Activated T-cell treated with anti-CD3 and anti-CD28 coated beads, Interleukin-2, amount 50 U/mL, for 4 hours (primary cell): ENCODE results near the gene POLR2H. TPM values are rescaled to one million over a fixed set of nuclear protein-coding genes. Genes with fewer than 3 reads are reported as not detected.

ENCODE experiments used
- ATAC-seq, 2 donors: fragments of 200-7000 bp; cut with Tn5 transposase; one replicate each; pipeline ENCODE4 v1.10.0; 2021
- DNase-seq: peaks from one replicate; pipeline ENCODE4 v3.0.0-alpha.2; 2020
- H3K27me3 Mint-ChIP-seq: one replicate; pipeline ENCODE4 v1.8.0; 2021; ENCODE audit warnings: low read depth, mixed read lengths
- H3K36me3 Mint-ChIP-seq: one replicate; pipeline ENCODE4 v1.8.0; 2022; ENCODE audit warnings: mixed read lengths; ENCODE audit not compliant: insufficient read depth
- H3K4me1 Mint-ChIP-seq: one replicate; pipeline ENCODE4 v1.8.0; 2021; ENCODE audit warnings: low read depth, mixed read lengths
- H3K4me3 Mint-ChIP-seq: one replicate; pipeline ENCODE4 v1.8.0; 2021; ENCODE audit warnings: mild to moderate bottlenecking, moderate library complexity, mixed read lengths
- H3K9me3 Mint-ChIP-seq: one replicate; pipeline ENCODE4 v1.8.0; 2021; ENCODE audit warnings: mixed read lengths
- total RNA-seq, 3 donors: library from RNA; stranded (reverse); gene quantifications; one replicate each; pipeline ENCODE4 v1.2.1, GENCODE V29; 2021

POLR2H gene
- total RNA-seq, 3 donors from 2014 or later, result 146 to 170 (median 165) TPM

DNA sequence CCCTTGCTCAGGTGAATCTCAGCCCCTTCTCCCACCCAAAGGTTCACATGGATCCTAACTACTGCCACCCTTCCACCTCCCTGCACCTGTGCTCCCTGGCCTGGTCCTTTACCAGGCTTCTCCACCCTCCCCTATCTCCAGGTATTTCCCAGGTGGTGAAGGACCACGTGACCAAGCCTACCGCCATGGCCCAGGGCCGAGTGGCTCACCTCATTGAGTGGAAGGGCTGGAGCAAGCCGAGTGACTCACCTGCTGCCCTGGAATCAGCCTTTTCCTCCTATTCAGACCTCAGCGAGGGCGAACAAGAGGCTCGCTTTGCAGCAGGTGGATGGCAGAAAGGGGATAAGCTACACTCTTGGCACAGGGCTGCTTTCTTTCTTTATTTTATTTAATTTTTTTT is 19.6 kb upstream of the POLR2H start:
- ATAC-seq (no peak), DNase-seq (no peak)
- peaks cover 10% of the 10 kb centered on the region for H3K36me3 Mint-ChIP-seq
- no peak overlapping the region for H3K4me3 Mint-ChIP-seq
- no peaks in the 10 kb centered on the region for H3K9me3 Mint-ChIP-seq
- H3K4me1 Mint-ChIP-seq, result peaks cover 19% of the 10 kb centered on the region
- H3K27me3 Mint-ChIP-seq, result no peaks in the 10 kb centered on the region

GRCh38 chr3:184343200-184343876 is 18.2 kb upstream of the POLR2H start:
- Mint-ChIP-seq H3K9me3 (no peaks in the 10 kb centered on the region), H3K4me1 (peaks cover 5% of the 10 kb centered on the region), H3K4me3 (no peak overlapping the region), H3K36me3 (peaks cover 10% of the 10 kb centered on the region), H3K27me3 (no peaks in the 10 kb centered on the region)
- ATAC-seq, result no peak
- DNase-seq, result no peak

GRCh38 chr3:184344579-184345316 is 16.8 kb upstream of the POLR2H start:
- no peak for ATAC-seq
- Mint-ChIP-seq H3K27me3 (no peaks in the 10 kb centered on the region), H3K4me1 (peaks cover 3% of the 10 kb centered on the region), H3K4me3 (no peak overlapping the region), H3K36me3 (peaks cover 10% of the 10 kb centered on the region), H3K9me3 (no peaks in the 10 kb centered on the region)
- no peak for DNase-seq

DNA sequence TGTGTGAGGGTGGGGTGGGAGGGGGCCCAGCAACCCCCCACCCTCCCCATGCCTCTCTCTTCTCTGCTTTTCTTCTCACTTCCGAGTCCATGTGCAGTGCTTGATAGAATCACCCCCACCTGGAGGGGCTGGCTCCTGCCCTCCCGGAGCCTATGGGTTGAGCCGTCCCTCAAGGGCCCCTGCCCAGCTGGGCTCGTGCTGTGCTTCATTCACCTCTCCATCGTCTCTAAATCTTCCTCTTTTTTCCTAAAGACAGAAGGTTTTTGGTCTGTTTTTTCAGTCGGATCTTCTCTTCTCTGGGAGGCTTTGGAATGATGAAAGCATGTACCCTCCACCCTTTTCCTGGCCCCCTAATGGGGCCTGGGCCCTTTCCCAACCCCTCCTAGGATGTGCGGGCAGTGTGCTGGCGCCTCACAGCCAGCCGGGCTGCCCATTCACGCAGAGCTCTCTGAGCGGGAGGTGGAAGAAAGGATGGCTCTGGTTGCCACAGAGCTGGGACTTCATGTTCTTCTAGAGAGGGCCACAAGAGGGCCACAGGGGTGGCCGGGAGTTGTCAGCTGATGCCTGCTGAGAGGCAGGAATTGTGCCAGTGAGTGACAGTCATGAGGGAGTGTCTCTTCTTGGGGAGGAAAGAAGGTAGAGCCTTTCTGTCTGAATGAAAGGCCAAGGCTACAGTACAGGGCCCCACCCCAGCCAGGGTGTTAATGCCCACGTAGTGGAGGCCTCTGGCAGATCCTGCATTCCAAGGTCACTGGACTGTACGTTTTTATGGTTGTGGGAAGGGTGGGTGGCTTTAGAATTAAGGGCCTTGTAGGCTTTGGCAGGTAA is 16.0 kb upstream of the POLR2H start:
- H3K4me3 Mint-ChIP-seq, result no peak overlapping the region
- DNase-seq, result no peak
- ATAC-seq, result peak; percentile 58 to 64
- no peaks in the 10 kb centered on the region for H3K9me3 Mint-ChIP-seq
- H3K4me1 Mint-ChIP-seq, result peaks cover 3% of the 10 kb centered on the region
- no peaks in the 10 kb centered on the region for H3K27me3 Mint-ChIP-seq
- H3K36me3 Mint-ChIP-seq, result peaks cover 9% of the 10 kb centered on the region

- Mint-ChIP-seq H3K27me3 (no peaks in the 10 kb centered on the region), H3K4me3 (no peak overlapping the region), H3K36me3 (peaks cover 4% of the 10 kb centered on the region), H3K4me1 (no peaks in the 10 kb centered on the region), H3K9me3 (no peaks in the 10 kb centered on the region)
- ATAC-seq (no peak), DNase-seq (no peak)
Measured at GRCh38 chr3:184346480-184347190, 14.9 kb upstream of the POLR2H start.

- DNase-seq, result no peak
Measured at GRCh38 chr3:184347321-184348056, 14.0 kb upstream of the POLR2H start.

GRCh38 chr3:184348057-184348382 is 13.5 kb upstream of the POLR2H start:
- DNase-seq (no peak), ATAC-seq (no peak)
- H3K9me3 Mint-ChIP-seq, result no peaks in the 10 kb centered on the region
- peaks cover 4% of the 10 kb centered on the region for H3K36me3 Mint-ChIP-seq
- no peak overlapping the region for H3K4me3 Mint-ChIP-seq
- H3K27me3 Mint-ChIP-seq, result no peaks in the 10 kb centered on the region
- no peaks in the 10 kb centered on the region for H3K4me1 Mint-ChIP-seq

More at GRCh38 chr3:184347321-184348056, 14.0 kb upstream of the POLR2H start:
- Mint-ChIP-seq H3K4me3 (no peak overlapping the region), H3K9me3 (no peaks in the 10 kb centered on the region), H3K36me3 (peaks cover 4% of the 10 kb centered on the region), H3K4me1 (no peaks in the 10 kb centered on the region), H3K27me3 (no peaks in the 10 kb centered on the region)
- ATAC-seq, result no peak

DNA sequence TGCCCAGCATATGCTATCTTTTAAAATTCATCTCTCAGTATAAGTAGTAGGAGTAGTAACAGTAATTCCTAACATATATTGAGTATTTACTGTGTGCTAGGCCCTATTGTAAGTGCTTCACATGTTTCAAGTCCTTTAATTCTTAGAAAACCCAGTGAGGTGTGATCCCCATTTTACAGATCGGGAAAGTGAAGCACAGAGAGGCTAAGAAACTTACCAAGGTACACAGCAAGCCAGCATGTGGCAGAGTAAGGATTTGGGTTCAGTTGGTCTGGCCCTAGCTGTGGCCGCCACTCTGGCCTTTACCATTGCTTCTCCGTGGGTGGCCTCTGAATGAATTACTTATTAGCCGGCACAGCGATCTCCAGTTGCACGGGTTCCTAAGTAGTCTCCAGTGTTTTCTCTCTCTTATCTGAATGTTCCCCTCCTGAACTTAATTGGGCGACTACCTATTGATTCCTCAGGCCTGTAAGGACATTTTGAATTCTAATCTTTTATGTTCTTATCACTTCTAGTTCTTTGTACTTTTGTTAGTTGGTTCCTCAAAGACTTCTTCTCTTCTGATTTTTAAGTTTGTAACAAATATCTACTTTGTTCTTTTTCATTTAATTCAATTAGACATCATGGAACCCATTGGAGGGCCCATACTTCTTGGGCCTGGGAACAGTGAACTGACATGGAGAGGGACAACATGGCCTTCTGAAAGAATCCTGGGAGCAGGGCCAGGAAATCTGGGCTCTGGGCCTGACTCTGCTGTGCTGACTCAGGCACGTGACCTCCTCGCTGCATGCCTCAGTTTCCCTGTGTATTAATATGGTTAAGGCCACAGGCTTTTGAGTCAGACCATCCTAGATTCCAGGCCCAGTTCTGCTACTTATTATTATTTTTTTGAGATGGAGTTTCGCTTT is 11.7 kb upstream of the POLR2H start:
- peaks cover 2% of the 10 kb centered on the region for H3K4me1 Mint-ChIP-seq
- no peaks in the 10 kb centered on the region for H3K27me3 Mint-ChIP-seq
- H3K4me3 Mint-ChIP-seq, result no peak overlapping the region
- no peaks in the 10 kb centered on the region for H3K9me3 Mint-ChIP-seq
- ATAC-seq (no peak), DNase-seq (no peak)
- peaks cover 4% of the 10 kb centered on the region for H3K36me3 Mint-ChIP-seq

- no peaks in the 10 kb centered on the region for H3K9me3 Mint-ChIP-seq
- peaks cover 3% of the 10 kb centered on the region for H3K36me3 Mint-ChIP-seq
- DNase-seq (no peak), ATAC-seq (no peak)
- no peaks in the 10 kb centered on the region for H3K27me3 Mint-ChIP-seq
- H3K4me3 Mint-ChIP-seq, result no peak overlapping the region
- peaks cover 2% of the 10 kb centered on the region for H3K4me1 Mint-ChIP-seq
Measured at GRCh38 chr3:184350618-184351017, 10.9 kb upstream of the POLR2H start.

GRCh38 chr3:184351511-184352148 is 9.9 kb upstream of the POLR2H start:
- ATAC-seq (no peak), DNase-seq (no peak)
- H3K4me1 Mint-ChIP-seq, result peaks cover 2% of the 10 kb centered on the region
- peaks cover 3% of the 10 kb centered on the region for H3K36me3 Mint-ChIP-seq
- no peaks in the 10 kb centered on the region for H3K9me3 Mint-ChIP-seq
- H3K27me3 Mint-ChIP-seq, result no peaks in the 10 kb centered on the region
- H3K4me3 Mint-ChIP-seq, result no peak overlapping the region

DNA sequence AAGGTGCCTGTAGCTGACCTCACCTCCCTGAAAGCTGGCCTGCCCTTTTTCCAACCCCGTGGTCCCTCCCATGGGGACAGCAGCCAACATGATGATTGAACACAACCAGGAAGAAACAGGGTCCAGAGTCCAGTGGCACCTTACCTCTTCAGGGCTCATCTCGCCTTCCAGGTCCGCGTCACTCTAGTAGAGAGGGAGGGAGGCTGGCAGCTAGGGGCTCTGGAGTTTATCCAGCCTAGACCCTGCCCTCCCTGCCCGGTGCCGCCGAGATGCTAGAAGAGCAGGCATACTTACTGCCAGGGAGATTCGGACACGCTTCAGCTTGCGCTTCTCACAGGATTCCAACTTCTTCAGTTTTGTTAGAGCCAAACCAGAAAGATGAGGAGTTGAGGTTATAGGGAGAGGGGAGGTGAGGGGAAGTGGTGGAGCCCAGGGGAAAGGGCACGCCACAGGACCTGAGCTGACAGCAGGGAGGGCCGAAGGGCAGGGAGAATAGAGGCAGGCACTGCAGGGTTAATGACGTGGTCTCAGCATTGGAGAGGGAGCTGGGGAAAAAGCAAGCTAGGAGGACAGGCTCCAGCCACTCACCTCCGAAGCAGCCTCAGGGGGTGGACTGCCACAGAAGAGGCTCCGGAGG is 9.2 kb upstream of the POLR2H start:
- Mint-ChIP-seq H3K4me3 (no peak overlapping the region), H3K36me3 (peaks cover 3% of the 10 kb centered on the region), H3K9me3 (no peaks in the 10 kb centered on the region), H3K27me3 (no peaks in the 10 kb centered on the region), H3K4me1 (peaks cover 2% of the 10 kb centered on the region)
- ATAC-seq (no peak), DNase-seq (no peak)

- no peaks in the 10 kb centered on the region for H3K9me3 Mint-ChIP-seq
- H3K27me3 Mint-ChIP-seq, result no peaks in the 10 kb centered on the region
- peaks cover 2% of the 10 kb centered on the region for H3K4me1 Mint-ChIP-seq
- no peak overlapping the region for H3K4me3 Mint-ChIP-seq
- H3K36me3 Mint-ChIP-seq, result peaks cover 3% of the 10 kb centered on the region
- DNase-seq (no peak), ATAC-seq (no peak)
Measured at GRCh38 chr3:184352897-184353545, 8.5 kb upstream of the POLR2H start.
